CD4-positive, alpha-beta memory T cell (primary cell): ENCODE data around the gene ZMAT5. TPM values are rescaled to one million over a fixed set of nuclear protein-coding genes. Genes with fewer than 3 reads are reported as not detected.
A peak's percentile ranks its signal among the peaks of the same experiment; 100 is the strongest.

Source experiments
- CTCF ChIA-PET: fragments of 350-600 bp; sonication (Branson Sonifier 250); formaldehyde crosslinking; loops from one replicate; lab custom pipeline; 2021; ENCODE audit warnings: inconsistent platforms; ENCODE audit not compliant: partially characterized antibody; lab: Charles Lee
- POLR2A ChIA-PET: fragments of 350-600 bp; sonication (Branson Sonifier 250); formaldehyde crosslinking; loops from one replicate; lab custom pipeline; 2021; ENCODE audit not compliant: partially characterized antibody; lab: Charles Lee
- DNase-seq, 5 donors: peaks; one replicate each; pipeline versions ENCODE4 v3.0.0 to v3.0.0-alpha.2; 2020 to 2022; ENCODE audit warnings: mixed read lengths in 1 of 5
- H3K27ac ChIP-seq: one replicate; pipeline ENCODE4 v1.7.0; 2013; ENCODE audit warnings: low read depth, low read length
- H3K27me3 ChIP-seq: 2 replicates; pipeline ENCODE4 v1.7.0; 2013; ENCODE audit warnings: mild to moderate bottlenecking, low read length, moderate library complexity; ENCODE audit not compliant: insufficient read depth
- H3K36me3 ChIP-seq: 2 replicates; pipeline ENCODE4 v1.7.0; 2013; ENCODE audit warnings: mild to moderate bottlenecking, low read length, moderate library complexity; ENCODE audit not compliant: insufficient read depth
- H3K4me1 ChIP-seq: 2 replicates; pipeline ENCODE4 v1.7.0; 2013; ENCODE audit warnings: mild to moderate bottlenecking, low read length, moderate library complexity; ENCODE audit not compliant: insufficient read depth
- H3K4me3 ChIP-seq, 2 donors: one replicate each; pipeline ENCODE4 v1.7.0; 2013; ENCODE audit warnings: low read length in 2 of 2, mild to moderate bottlenecking in 1 of 2
- H3K9me3 ChIP-seq, 2 donors: one replicate each; pipeline ENCODE4 v1.7.0; 2013; ENCODE audit warnings: low read length in 2 of 2, control low read depth in 1 of 2; ENCODE audit not compliant: control insufficient read depth in 1 of 2
- H3K27ac Mint-ChIP-seq, 7 donors: one replicate each; pipeline ENCODE4 v1.8.0; 2020 to 2021; ENCODE audit warnings: mixed read lengths in 7 of 7, mild to moderate bottlenecking in 6 of 7, inconsistent platforms in 3 of 7, moderate library complexity in 3 of 7
- H3K27me3 Mint-ChIP-seq, 2 donors: one replicate each; pipeline ENCODE4 v1.8.0; 2020 to 2021; ENCODE audit warnings: mixed read lengths in 2 of 2
- H3K36me3 Mint-ChIP-seq, 2 donors: one replicate each; pipeline ENCODE4 v1.8.0; 2020 to 2021; ENCODE audit warnings: mixed read lengths in 2 of 2, inconsistent platforms in 1 of 2, mild to moderate bottlenecking in 1 of 2
- H3K4me1 Mint-ChIP-seq, 4 donors: one replicate each; pipeline ENCODE4 v1.8.0; 2020 to 2021; ENCODE audit warnings: mixed read lengths in 4 of 4, mild to moderate bottlenecking in 1 of 4
- H3K4me3 Mint-ChIP-seq, 8 donors: one replicate each; pipeline ENCODE4 v1.8.0; 2020 to 2021; ENCODE audit warnings: mixed read lengths in 8 of 8, mild to moderate bottlenecking in 7 of 8, moderate library complexity in 6 of 8, inconsistent platforms in 3 of 8
- H3K9me3 Mint-ChIP-seq, 8 donors: one replicate each; pipeline ENCODE4 v1.8.0; 2020 to 2021; ENCODE audit warnings: mixed read lengths in 8 of 8, mild to moderate bottlenecking in 5 of 8, inconsistent platforms in 3 of 8, moderate library complexity in 1 of 8
- intact Hi-C: fragments of 100-400 bp; cut with micrococcal nuclease; formaldehyde crosslinking; loops from one replicate; pipeline ENCODE4 v1.15.1; 2023
- polyA plus RNA-seq, 2 donors: library from polyadenylated mRNA; unstranded; fragments of 300-500 nt; fragmentation: Illumina TruSeq; gene quantifications; one replicate each; pipeline ENCODE4 v1.2.3, GENCODE V29; 2021
- total RNA-seq, 2 experiments: library from RNA; stranded (reverse); gene quantifications; one replicate each; pipeline ENCODE4 v1.2.3, GENCODE V29; 2021

Gene ZMAT5
- total and polyA plus RNA-seq, 4 experiments from 2014 or later, result 16.3 to 67.7 (median 31.3) TPM

GRCh38 chr22:29729161-29729560 is 37.6 kb downstream of the ZMAT5 start:
- Mint-ChIP-seq H3K36me3 (peaks cover 4 to 21% of the 10 kb centered on the region in 2 donors), H3K9me3 (no peaks in the 10 kb centered on the region), H3K27me3 (no peaks in the 10 kb centered on the region), H3K4me1 (no peaks in the 10 kb centered on the region), H3K27ac (no peak overlapping the region), H3K4me3 (no peak overlapping the region)
- Histone ChIP-seq H3K27me3 (no peaks in the 10 kb centered on the region), H3K27ac (no peak overlapping the region), H3K4me3 (no peak overlapping the region), H3K4me1 (no peaks in the 10 kb centered on the region), H3K36me3 (no peaks in the 10 kb centered on the region), H3K9me3 (no peaks in the 10 kb centered on the region)
- ChIA-PET POLR2A (no interaction called here), CTCF (no interaction called here)
- DNase-seq, result no peak
- intact Hi-C loops, result no loop called here

DNA sequence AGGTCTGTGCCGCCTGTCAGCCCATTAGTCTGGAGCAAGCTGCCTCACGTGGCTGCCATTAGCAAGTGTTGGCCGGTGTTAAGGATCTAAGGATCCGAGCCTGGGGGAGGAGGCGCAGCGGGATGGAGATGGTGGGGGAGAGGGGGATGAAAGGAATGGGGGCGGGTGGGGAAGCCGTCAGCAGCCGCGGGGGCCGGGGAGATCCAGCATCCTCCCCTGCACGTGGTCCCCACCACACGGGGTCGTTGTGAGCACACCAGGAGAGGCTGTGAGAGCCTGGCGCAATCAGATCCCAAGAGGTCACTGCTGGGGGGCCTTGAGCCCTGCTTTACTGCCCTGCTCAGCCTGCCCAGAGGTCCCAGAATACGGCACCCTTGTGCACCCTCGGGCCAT is 39.7 kb downstream of the ZMAT5 start:
- no peaks in the 10 kb centered on the region for H3K9me3 ChIP-seq
- H3K27me3 Mint-ChIP-seq, result no peaks in the 10 kb centered on the region
- intact Hi-C loops, result loop anchor here (2.0 kb wide), 1 partner anchor 362 kb away; no protein-coding TSS in a partner anchor
- no peaks in the 10 kb centered on the region for H3K27me3 ChIP-seq
- ChIA-PET CTCF (no interaction called here), POLR2A (no interaction called here)
- no peak overlapping the region for H3K27ac ChIP-seq
- H3K4me1 Mint-ChIP-seq, result no peaks in the 10 kb centered on the region
- DNase-seq, result no peak
- no peak overlapping the region for H3K4me3 ChIP-seq
- no peaks in the 10 kb centered on the region for H3K36me3 ChIP-seq
- no peaks in the 10 kb centered on the region for H3K9me3 Mint-ChIP-seq
- H3K27ac Mint-ChIP-seq, result no peak overlapping the region
- H3K4me1 ChIP-seq, result no peaks in the 10 kb centered on the region
- peaks cover 4 to 16% of the 10 kb centered on the region in 2 donors for H3K36me3 Mint-ChIP-seq
- H3K4me3 Mint-ChIP-seq, result no peak overlapping the region

DNA sequence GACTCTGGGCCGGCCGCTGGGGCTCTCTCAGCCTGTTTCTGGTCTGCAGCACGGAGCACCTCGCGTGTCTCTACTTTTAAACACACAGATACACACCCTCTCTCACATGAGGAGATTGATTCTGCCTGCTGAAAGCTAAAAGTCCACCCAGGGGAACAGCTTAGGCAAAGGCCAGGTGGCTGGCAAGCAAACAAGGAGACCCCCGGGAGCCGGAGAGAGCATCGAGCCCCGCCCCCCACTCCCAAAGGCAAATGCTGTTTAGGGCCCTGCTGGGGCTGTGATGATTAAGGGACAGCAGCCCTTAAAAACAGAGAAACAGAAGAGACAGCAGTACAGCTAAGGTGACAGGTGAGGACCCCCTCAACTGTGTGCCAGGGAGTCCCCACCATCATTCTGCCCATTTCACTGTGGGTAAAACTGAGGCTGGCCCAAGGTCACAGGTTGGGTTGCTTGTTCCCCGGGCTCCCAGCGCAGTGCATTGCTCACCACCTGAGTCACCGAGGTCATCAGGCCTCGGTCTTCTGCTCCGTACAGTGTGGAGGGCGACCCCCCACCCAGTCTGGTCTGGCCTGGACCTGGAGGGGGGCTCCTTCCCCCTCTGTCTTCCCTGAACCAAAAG is 40.2 kb downstream of the ZMAT5 start:
- Histone ChIP-seq H3K4me3 (no peak overlapping the region), H3K27ac (no peak overlapping the region), H3K36me3 (no peaks in the 10 kb centered on the region), H3K4me1 (no peaks in the 10 kb centered on the region), H3K27me3 (no peaks in the 10 kb centered on the region), H3K9me3 (no peaks in the 10 kb centered on the region)
- H3K4me1 Mint-ChIP-seq, result no peaks in the 10 kb centered on the region
- H3K27me3 Mint-ChIP-seq, result peaks cover under 1 to 3% of the 10 kb centered on the region in 2 donors
- peaks cover 4 to 11% of the 10 kb centered on the region in 2 donors for H3K36me3 Mint-ChIP-seq
- intact Hi-C loops, result loop anchor here (2.0 kb wide), 1 partner anchor 362 kb away; no protein-coding TSS in a partner anchor
- no peak overlapping the region for H3K4me3 Mint-ChIP-seq
- DNase-seq, result peak in 1 of 5 donors; percentile 19
- CTCF ChIA-PET, result interaction anchor here (0.5 kb wide), 1 partner anchor 38 kb away, joined by 5 read pairs; no protein-coding TSS in a partner anchor
- POLR2A ChIA-PET, result no interaction called here
- no peak overlapping the region for H3K27ac Mint-ChIP-seq
- no peaks in the 10 kb centered on the region for H3K9me3 Mint-ChIP-seq

- Mint-ChIP-seq H3K4me1 (no peaks in the 10 kb centered on the region), H3K9me3 (no peaks in the 10 kb centered on the region), H3K36me3 (peaks cover 4 to 8% of the 10 kb centered on the region in 2 donors), H3K27me3 (peaks cover 3 to 7% of the 10 kb centered on the region in 2 donors), H3K4me3 (no peak overlapping the region), H3K27ac (no peak overlapping the region)
- H3K9me3 ChIP-seq, result no peaks in the 10 kb centered on the region
- H3K27ac ChIP-seq, result no peak overlapping the region
- H3K27me3 ChIP-seq, result no peaks in the 10 kb centered on the region
- ChIA-PET CTCF (interaction anchor here (0.5 kb wide), 1 partner anchor 37 kb away, joined by 5 read pairs; no protein-coding TSS in a partner anchor), POLR2A (no interaction called here)
- intact Hi-C loops, result loop anchor here (2.0 kb wide), 1 partner anchor 363 kb away; no protein-coding TSS in a partner anchor
- H3K36me3 ChIP-seq, result no peaks in the 10 kb centered on the region
- no peak overlapping the region for H3K4me3 ChIP-seq
- no peaks in the 10 kb centered on the region for H3K4me1 ChIP-seq
- peak in 1 of 5 donors; percentile 16 for DNase-seq
Measured at GRCh38 chr22:29726106-29726505, 40.7 kb downstream of the ZMAT5 start.

- no peaks in the 10 kb centered on the region for H3K4me1 Mint-ChIP-seq
- Histone ChIP-seq H3K36me3 (no peaks in the 10 kb centered on the region), H3K4me1 (no peaks in the 10 kb centered on the region), H3K4me3 (no peak overlapping the region), H3K27ac (no peak overlapping the region), H3K9me3 (no peaks in the 10 kb centered on the region), H3K27me3 (no peaks in the 10 kb centered on the region)
- H3K27me3 Mint-ChIP-seq, result peaks cover 3 to 7% of the 10 kb centered on the region in 2 donors
- intact Hi-C loops, result no loop called here
- H3K4me3 Mint-ChIP-seq, result no peak overlapping the region
- POLR2A ChIA-PET, result interaction anchor here (0.6 kb wide), 1 partner anchor 1383 kb away, joined by 3 read pairs; no protein-coding TSS in a partner anchor
- H3K36me3 Mint-ChIP-seq, result peaks cover 0 to 2% of the 10 kb centered on the region in 2 donors
- H3K9me3 Mint-ChIP-seq, result no peaks in the 10 kb centered on the region
- H3K27ac Mint-ChIP-seq, result no peak overlapping the region
- DNase-seq, result no peak
- CTCF ChIA-PET, result interaction anchor here (1.2 kb wide), 1 partner anchor 99 kb away, joined by 3 read pairs; no protein-coding TSS in a partner anchor
Measured at GRCh38 chr22:29724843-29725242, 42.0 kb downstream of the ZMAT5 start.

- H3K4me1 Mint-ChIP-seq, result peaks cover 0 to 4% (median 1%) of the 10 kb centered on the region in 4 donors
- no peaks in the 10 kb centered on the region for H3K36me3 Mint-ChIP-seq
- CTCF ChIA-PET, result no interaction called here
- Histone ChIP-seq H3K4me3 (no peak overlapping the region), H3K36me3 (no peaks in the 10 kb centered on the region), H3K9me3 (no peaks in the 10 kb centered on the region), H3K27ac (no peak overlapping the region), H3K27me3 (peaks cover 8% of the 10 kb centered on the region), H3K4me1 (no peaks in the 10 kb centered on the region)
- DNase-seq, result peak in 1 of 5 donors; percentile 28
- intact Hi-C loops, result no loop called here
- H3K27ac Mint-ChIP-seq, result peak overlapping the region in 1 of 7 donors; percentile 25
- POLR2A ChIA-PET, result no interaction called here
- no peak overlapping the region for H3K4me3 Mint-ChIP-seq
- H3K9me3 Mint-ChIP-seq, result no peaks in the 10 kb centered on the region
- H3K27me3 Mint-ChIP-seq, result peaks cover 9 to 14% of the 10 kb centered on the region in 2 donors
Measured at GRCh38 chr22:29723766-29724165, 43.0 kb downstream of the ZMAT5 start.

DNA sequence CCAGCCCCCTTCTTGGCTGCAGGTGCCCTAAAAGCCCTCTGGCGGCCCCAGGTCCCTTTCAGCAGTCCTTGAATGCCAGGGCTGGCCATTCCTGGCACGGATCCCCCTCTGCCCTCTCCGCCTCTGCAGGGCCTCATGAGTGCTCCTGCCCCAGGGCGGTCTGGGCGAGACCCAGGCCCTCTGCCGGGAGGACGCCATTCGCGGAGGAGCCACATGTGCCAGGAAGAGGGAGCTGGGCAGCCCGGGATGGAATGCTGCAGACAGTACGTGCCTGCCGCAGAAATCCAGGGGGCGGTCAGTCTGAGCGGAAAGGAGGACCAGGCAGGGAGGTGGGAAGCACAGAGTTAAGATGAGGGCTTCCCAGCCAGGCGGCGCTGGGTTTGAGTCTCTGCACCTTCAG is 44.2 kb downstream of the ZMAT5 start:
- Histone ChIP-seq H3K4me1 (no peaks in the 10 kb centered on the region), H3K4me3 (no peak overlapping the region), H3K27ac (no peak overlapping the region), H3K36me3 (no peaks in the 10 kb centered on the region), H3K27me3 (peaks cover 10% of the 10 kb centered on the region), H3K9me3 (no peaks in the 10 kb centered on the region)
- intact Hi-C loops, result no loop called here
- ChIA-PET CTCF (no interaction called here), POLR2A (no interaction called here)
- no peaks in the 10 kb centered on the region for H3K36me3 Mint-ChIP-seq
- peaks cover 18 to 22% of the 10 kb centered on the region in 2 donors for H3K27me3 Mint-ChIP-seq
- no peak for DNase-seq
- no peaks in the 10 kb centered on the region for H3K9me3 Mint-ChIP-seq
- H3K4me1 Mint-ChIP-seq, result peaks cover 0 to 6% (median 3%) of the 10 kb centered on the region in 4 donors
- H3K4me3 Mint-ChIP-seq, result no peak overlapping the region
- H3K27ac Mint-ChIP-seq, result no peak overlapping the region
